Transverse colon (tissue), 4 donors: Measurements from ENCODE around the gene SPRR5.

ENCODE experiments used
- CTCF ChIP-seq, 5 experiments: fragments of 200-600 bp in 3 of 5; fragments of 450-650 bp in 2 of 5; sonication (generic) in 3 of 5; IDR thresholded peaks; 1 replicate in 2 of 5; 2 replicates in 3 of 5; pipeline ENCODE4 v1.5.1; 2016 to 2017; ENCODE audit warnings: antibody characterized with exemption in 5 of 5, inconsistent platforms in 3 of 5, mild to moderate bottlenecking in 2 of 5, moderate library complexity in 1 of 5
- POLR2A ChIP-seq: fragments of 450-650 bp; IDR thresholded peaks from one replicate; pipeline ENCODE4 v1.6.1; 2016; ENCODE audit warnings: antibody characterized with exemption, mild to moderate bottlenecking, moderate library complexity
- POLR2AphosphoS5 ChIP-seq, 3 donors: sonication (generic); formaldehyde crosslinking; IDR thresholded peaks; one replicate each; pipeline ENCODE4 v1.6.1; 2016; ENCODE audit warnings: antibody characterized with exemption in 3 of 3

GRCh38 chr1:152968248-152968647, 21.2 kb downstream of the SPRR5 start:
- TF ChIP-seq POLR2A (no peak), CTCF (IDR thresholded peaks at IDR 0.05) (no peak), POLR2AphosphoS5 (IDR thresholded peaks at IDR 0.05) (no peak)
